HepG2 (cell line): ENCODE measurements around the gene CSNK2A1.

Source experiments
- MXD1 ChIP-seq: sonication (generic); formaldehyde crosslinking; IDR thresholded peaks from 2 replicates; pipeline ENCODE4 v1.4.0; 2020; ENCODE audit warnings: mild to moderate bottlenecking, missing genetic modification reagents
- SNAPC4 ChIP-seq: sonication (generic); formaldehyde crosslinking; IDR thresholded peaks from 2 replicates; pipeline ENCODE4 v1.4.0; 2020; ENCODE audit warnings: mild to moderate bottlenecking, missing genetic modification reagents
- ZNF670 ChIP-seq: sonication (generic); formaldehyde crosslinking; IDR thresholded peaks from 2 replicates; pipeline ENCODE4 v1.8.0; 2022; ENCODE audit warnings: mild to moderate bottlenecking, missing genetic modification reagents, borderline replicate concordance

GRCh38 chr20:458776-459175 is 84.8 kb downstream of the CSNK2A1 start:
- TF ChIP-seq ZNF670 (CRISPR knock-in tag) (no peak), MXD1 (no peak), SNAPC4 (no peak)
